Measurements from ENCODE around the gene LOXL3.

LOXL3 gene

GRCh38 chr2:74514368-74515270 is 39.1 kb downstream of the LOXL3 start, which contains the start of gene TLX2:
TSS of gene TLX2 (plus strand) at chr2:74514450. CDS start at chr2:74514807, 357 bp downstream.
- in situ Hi-C loops (cut with HindIII; ENCODE audit: low pct_ligation_motif_present, low pct_unique_long_range_greater_than_20kb, low sequenced_read_pairs) = no loop called here
- DNase-seq = no peak

- in situ Hi-C loops (cut with HindIII; ENCODE audit: low pct_ligation_motif_present, low pct_unique_long_range_greater_than_20kb, low sequenced_read_pairs) = no loop called here
- no peak for DNase-seq
Measured at GRCh38 chr2:74513605-74514367, 40.0 kb downstream of the LOXL3 start.

- in situ Hi-C loops (cut with HindIII; ENCODE audit: low pct_ligation_motif_present, low pct_unique_long_range_greater_than_20kb, low sequenced_read_pairs) = no loop called here
- no peak for DNase-seq
Measured at GRCh38 chr2:74512744-74513604, 40.8 kb downstream of the LOXL3 start.

GRCh38 chr2:74511104-74511989 is 42.4 kb downstream of the LOXL3 start:
- in situ Hi-C loops (cut with HindIII; ENCODE audit: low pct_ligation_motif_present, low pct_unique_long_range_greater_than_20kb, low sequenced_read_pairs) = no loop called here
- no peak for DNase-seq

- no peak for DNase-seq
- in situ Hi-C loops (cut with HindIII; ENCODE audit: low pct_ligation_motif_present, low pct_unique_long_range_greater_than_20kb, low sequenced_read_pairs) = no loop called here
Measured at GRCh38 chr2:74510272-74510671, 43.5 kb downstream of the LOXL3 start.

GRCh38 chr2:74507926-74508520 is 45.7 kb downstream of the LOXL3 start:
- DNase-seq = peak; percentile 32
- in situ Hi-C loops (cut with HindIII; ENCODE audit: low pct_ligation_motif_present, low pct_unique_long_range_greater_than_20kb, low sequenced_read_pairs) = no loop called here

GRCh38 chr2:74507145-74507925 is 46.4 kb downstream of the LOXL3 start, which contains the start of gene PCGF1:
TSS of gene PCGF1 (minus strand) at chr2:74507695. CDS start at chr2:74507668, 27 bp downstream.
- peak; percentile 99 for DNase-seq
- in situ Hi-C loops (cut with HindIII; ENCODE audit: low pct_ligation_motif_present, low pct_unique_long_range_greater_than_20kb, low sequenced_read_pairs) = no loop called here

- no peak for DNase-seq
- in situ Hi-C loops (cut with HindIII; ENCODE audit: low pct_ligation_motif_present, low pct_unique_long_range_greater_than_20kb, low sequenced_read_pairs) = no loop called here
Measured at GRCh38 chr2:74505448-74506246, 48.1 kb downstream of the LOXL3 start.

- no peak for DNase-seq
- in situ Hi-C loops (cut with HindIII; ENCODE audit: low pct_ligation_motif_present, low pct_unique_long_range_greater_than_20kb, low sequenced_read_pairs) = no loop called here
Measured at GRCh38 chr2:74504591-74504990, 49.2 kb downstream of the LOXL3 start.

GRCh38 chr2:74503506-74504475 is 50.0 kb downstream of the LOXL3 start:
- in situ Hi-C loops (cut with HindIII; ENCODE audit: low pct_ligation_motif_present, low pct_unique_long_range_greater_than_20kb, low sequenced_read_pairs) = no loop called here
- DNase-seq = no peak

GRCh38 chr2:74502720-74503505 is 50.8 kb downstream of the LOXL3 start:
- DNase-seq = peak; percentile 81
- in situ Hi-C loops (cut with HindIII; ENCODE audit: low pct_ligation_motif_present, low pct_unique_long_range_greater_than_20kb, low sequenced_read_pairs) = no loop called here

GRCh38 chr2:74502147-74502719 is 51.5 kb downstream of the LOXL3 start:
- in situ Hi-C loops (cut with HindIII; ENCODE audit: low pct_ligation_motif_present, low pct_unique_long_range_greater_than_20kb, low sequenced_read_pairs) = no loop called here
- DNase-seq = peak; percentile 56

GRCh38 chr2:74501335-74502071 is 52.2 kb downstream of the LOXL3 start:
- in situ Hi-C loops (cut with HindIII; ENCODE audit: low pct_ligation_motif_present, low pct_unique_long_range_greater_than_20kb, low sequenced_read_pairs) = no loop called here
- no peak for DNase-seq
